ENCODE measurements around the gene BCR. TPM values are rescaled to one million over a fixed set of nuclear protein-coding genes. Genes with fewer than 3 reads are reported as not detected.
A peak's percentile ranks its signal among the peaks of the same experiment; 100 is the strongest.

The BCR gene
- total and polyA plus RNA-seq, 7 donors = 2.7 to 7.7 (median 6.5) TPM

DNA sequence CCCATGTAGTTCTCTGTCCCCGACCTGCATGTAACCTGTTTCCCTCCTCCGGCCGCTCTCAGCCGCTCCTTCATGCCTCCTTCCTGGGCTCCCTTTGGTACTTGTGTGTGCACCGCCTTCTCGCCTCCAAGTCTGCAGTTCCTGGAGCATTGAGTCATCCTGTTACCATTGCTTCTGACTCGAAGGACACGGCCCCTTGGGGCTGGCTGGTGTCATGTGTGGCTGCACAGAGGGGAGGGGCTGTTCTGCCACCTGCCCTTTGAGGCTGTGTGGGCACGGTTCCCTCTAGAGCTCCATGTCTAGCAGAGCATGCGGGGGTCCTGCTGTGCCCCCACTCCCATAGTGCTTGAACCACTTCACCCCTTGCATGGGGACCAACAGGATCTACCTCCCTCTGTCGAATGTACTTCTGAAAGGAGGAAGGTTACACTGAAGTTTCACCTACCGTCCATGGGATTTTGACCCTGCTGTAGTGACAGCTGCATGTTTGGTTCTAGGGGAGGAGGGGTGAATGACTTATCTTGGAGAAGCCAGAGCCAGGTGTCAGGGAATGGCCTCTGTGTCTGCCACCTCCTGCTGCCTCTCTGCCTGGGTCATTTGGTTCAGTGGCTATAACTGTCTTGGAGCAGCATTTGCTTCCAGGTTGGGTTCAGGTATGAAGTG, 39.6 kb downstream of the BCR start:
- WGBS, 3 donors = 54 to 60% (median 58%) methylated on average over 12 of the region's 12 CpGs
- Histone ChIP-seq H3K4me1 (peaks cover 26% of the 10 kb centered on the region), H3K27ac (no peak overlapping the region), H3K27me3 (ENCODE audit: insufficient read depth in 3 of 3, low read length in 2 of 3) (peaks cover 0 to 37% (median 0%) of the 10 kb centered on the region in 3 donors), H3K9me3 (no peaks in the 10 kb centered on the region), H3K36me3 (ENCODE audit: insufficient read depth in 1 of 2, low read depth in 1 of 2) (no peaks in the 10 kb centered on the region), H3K4me3 (no peak overlapping the region)
- ATAC-seq (peak in 2 of 4 donors; percentile 20 to 35), DNase-seq (no peak)
- TF ChIP-seq, protein P1, sequence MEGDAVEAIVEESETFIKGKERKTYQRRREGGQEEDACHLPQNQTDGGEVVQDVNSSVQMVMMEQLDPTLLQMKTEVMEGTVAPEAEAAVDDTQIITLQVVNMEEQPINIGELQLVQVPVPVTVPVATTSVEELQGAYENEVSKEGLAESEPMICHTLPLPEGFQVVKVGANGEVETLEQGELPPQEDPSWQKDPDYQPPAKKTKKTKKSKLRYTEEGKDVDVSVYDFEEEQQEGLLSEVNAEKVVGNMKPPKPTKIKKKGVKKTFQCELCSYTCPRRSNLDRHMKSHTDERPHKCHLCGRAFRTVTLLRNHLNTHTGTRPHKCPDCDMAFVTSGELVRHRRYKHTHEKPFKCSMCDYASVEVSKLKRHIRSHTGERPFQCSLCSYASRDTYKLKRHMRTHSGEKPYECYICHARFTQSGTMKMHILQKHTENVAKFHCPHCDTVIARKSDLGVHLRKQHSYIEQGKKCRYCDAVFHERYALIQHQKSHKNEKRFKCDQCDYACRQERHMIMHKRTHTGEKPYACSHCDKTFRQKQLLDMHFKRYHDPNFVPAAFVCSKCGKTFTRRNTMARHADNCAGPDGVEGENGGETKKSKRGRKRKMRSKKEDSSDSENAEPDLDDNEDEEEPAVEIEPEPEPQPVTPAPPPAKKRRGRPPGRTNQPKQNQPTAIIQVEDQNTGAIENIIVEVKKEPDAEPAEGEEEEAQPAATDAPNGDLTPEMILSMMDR (IDR thresholded peaks at IDR 0.05) = no peak
- intact Hi-C loops (cut with DNase I) = loop anchor here in 1 of 2 donors (5.0 kb wide), 1 partner anchor 38 kb away; the partner anchor contains the start of gene BCR

DNA sequence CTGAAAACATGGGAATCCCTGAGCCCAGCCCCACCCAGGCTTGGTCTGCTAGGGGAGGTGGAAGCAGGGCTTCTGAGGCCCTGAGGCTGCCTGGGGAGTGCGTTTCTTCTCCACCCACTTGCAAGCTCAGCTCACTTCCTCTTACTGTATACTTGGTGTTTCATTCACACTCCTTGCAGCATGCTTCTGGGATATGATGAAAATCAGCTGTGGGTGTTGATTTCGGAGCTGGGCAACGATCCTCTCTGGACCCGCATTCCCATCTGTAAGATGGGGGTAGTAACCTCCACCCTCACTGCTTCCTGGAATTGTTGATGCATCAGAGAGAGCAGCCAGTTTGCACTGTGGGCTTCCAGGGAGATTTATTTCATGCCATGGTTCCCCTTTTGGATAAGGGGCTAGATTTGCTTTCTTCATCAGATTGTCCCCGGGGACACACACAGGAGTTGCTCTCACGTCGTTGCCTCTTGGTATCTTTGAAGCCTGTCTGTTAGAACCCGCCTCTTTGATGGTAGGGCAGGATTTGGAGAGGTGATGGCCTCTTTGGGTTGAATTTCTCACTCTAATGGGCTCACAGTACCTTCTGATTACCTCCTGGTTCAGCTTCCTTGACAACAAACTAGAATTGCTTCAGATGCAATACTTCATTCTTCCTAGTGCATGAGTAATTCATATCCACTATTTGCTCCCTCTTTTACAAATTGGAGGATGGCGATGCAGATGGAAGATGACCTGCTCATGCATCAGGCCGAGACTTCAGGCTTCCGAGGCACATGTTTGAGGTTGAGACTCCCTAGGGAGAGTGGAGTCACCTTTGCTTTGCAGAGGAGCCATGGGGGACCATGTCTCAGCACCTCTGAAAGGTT, 40.4 kb downstream of the BCR start:
- Histone ChIP-seq H3K36me3 (ENCODE audit: insufficient read depth in 1 of 2, low read depth in 1 of 2) (no peaks in the 10 kb centered on the region), H3K4me3 (no peak overlapping the region), H3K4me1 (peaks cover 30% of the 10 kb centered on the region), H3K27ac (no peak overlapping the region), H3K9me3 (no peaks in the 10 kb centered on the region), H3K27me3 (ENCODE audit: insufficient read depth in 3 of 3, low read length in 2 of 3) (peaks cover 0 to 37% (median 0%) of the 10 kb centered on the region in 3 donors)
- ATAC-seq (peak in 2 of 4 donors; percentile 20 to 28), DNase-seq (no peak)
- intact Hi-C loops (cut with DNase I) = no loop called here
- TF ChIP-seq, protein P1 (IDR thresholded peaks at IDR 0.05) = no peak
- 71 to 76% (median 74%) methylated on average over 11 of the region's 11 CpGs for WGBS, 3 donors

GRCh38 chr22:23221351-23221804, 41.1 kb downstream of the BCR start:
- Histone ChIP-seq H3K27ac (no peak overlapping the region), H3K27me3 (ENCODE audit: insufficient read depth in 3 of 3, low read length in 2 of 3) (peaks cover 0 to 37% (median 0%) of the 10 kb centered on the region in 3 donors), H3K4me1 (peaks cover 31% of the 10 kb centered on the region), H3K4me3 (no peak overlapping the region), H3K36me3 (ENCODE audit: insufficient read depth in 1 of 2, low read depth in 1 of 2) (no peaks in the 10 kb centered on the region), H3K9me3 (no peaks in the 10 kb centered on the region)
- TF ChIP-seq, protein P1 (IDR thresholded peaks at IDR 0.05) = no peak
- ATAC-seq = no peak
- DNase-seq = no peak
- WGBS, 3 donors = 95 to 100% (median 98%) methylated on average over 3 of the region's 3 CpGs
- intact Hi-C loops (cut with DNase I) = no loop called here

- TF ChIP-seq, protein P1 (IDR thresholded peaks at IDR 0.05) = no peak
- Histone ChIP-seq H3K36me3 (ENCODE audit: insufficient read depth in 1 of 2, low read depth in 1 of 2) (no peaks in the 10 kb centered on the region), H3K27ac (no peak overlapping the region), H3K27me3 (ENCODE audit: insufficient read depth in 3 of 3, low read length in 2 of 3) (peaks cover 0 to 37% (median 0%) of the 10 kb centered on the region in 3 donors), H3K9me3 (no peaks in the 10 kb centered on the region), H3K4me1 (peaks cover 39% of the 10 kb centered on the region), H3K4me3 (no peak overlapping the region)
- no peak for ATAC-seq
- 94 to 97% (median 96%) methylated on average over 11 of the region's 11 CpGs for WGBS, 3 donors
- intact Hi-C loops (cut with DNase I) = no loop called here
- DNase-seq = no peak
Measured at GRCh38 chr22:23222033-23222792, 41.9 kb downstream of the BCR start.
